Activated CD4-positive, alpha-beta T cell treated with anti-CD3 and anti-CD28 coated beads, Interleukin-2, amount 50 U/mL, for 4 hours (primary cell): Measurements from ENCODE around the gene FOXL1.
A peak's percentile ranks its signal among the peaks of the same experiment; 100 is the strongest.

Source experiments
- DNase-seq, 2 experiments: peaks; one replicate each; pipeline ENCODE4 v3.0.0-alpha.2; 2020

The FOXL1 gene

GRCh38 chr16:86549076-86549892, 29.1 kb upstream of the FOXL1 start:
- no peak for DNase-seq

- no peak for DNase-seq
Observed at GRCh38 chr16:86549893-86550190, 28.5 kb upstream of the FOXL1 start.

- no peak for DNase-seq
Observed at GRCh38 chr16:86550281-86550680, 28.1 kb upstream of the FOXL1 start.

GRCh38 chr16:86553356-86553755, 25.0 kb upstream of the FOXL1 start:
- no peak for DNase-seq

GRCh38 chr16:86554599-86554916, 23.8 kb upstream of the FOXL1 start:
- DNase-seq = no peak

- DNase-seq = peak; percentile 92 to 94
Observed at GRCh38 chr16:86554917-86555703, 23.2 kb upstream of the FOXL1 start, which contains the start of gene MTHFSD. Gene MTHFSD, minus strand, starts transcription at chr16:86555235. Its CDS starts 51 bp downstream, at chr16:86555184.

GRCh38 chr16:86555704-86556075, 22.7 kb upstream of the FOXL1 start:
- DNase-seq = no peak

GRCh38 chr16:86556576-86556975, 21.8 kb upstream of the FOXL1 start:
- no peak for DNase-seq

- DNase-seq = no peak
Observed at GRCh38 chr16:86557587-86557986, 20.8 kb upstream of the FOXL1 start.

- no peak for DNase-seq
Observed at GRCh38 chr16:86558355-86559193, 19.8 kb upstream of the FOXL1 start.

- DNase-seq = no peak
Observed at GRCh38 chr16:86559802-86560305, 18.5 kb upstream of the FOXL1 start.

GRCh38 chr16:86562356-86562755, 16.0 kb upstream of the FOXL1 start:
- DNase-seq = no peak

- peak; percentile 82 to 86 for DNase-seq
Observed at GRCh38 chr16:86563469-86564345, 14.6 kb upstream of the FOXL1 start.

GRCh38 chr16:86565181-86565631, 13.1 kb upstream of the FOXL1 start:
- no peak for DNase-seq

GRCh38 chr16:86565644-86566511, 12.5 kb upstream of the FOXL1 start:
- DNase-seq = no peak

- peak; percentile 35 to 41 for DNase-seq
Observed at GRCh38 chr16:86566601-86566965, 11.8 kb upstream of the FOXL1 start, which contains the start of gene FOXC2. Gene FOXC2, plus strand, starts transcription at chr16:86566829. Its CDS starts 507 bp downstream, at chr16:86567336.

GRCh38 chr16:86566966-86567700, 11.2 kb upstream of the FOXL1 start:
- no peak for DNase-seq

GRCh38 chr16:86567701-86568581, 10.4 kb upstream of the FOXL1 start:
- DNase-seq = no peak
